HEK293 (cell line): ENCODE data around the gene CATSPERE.

Source experiments
- REPIN1 ChIP-seq: fragments of 450-650 bp; formaldehyde crosslinking; IDR thresholded peaks from 2 replicates; pipeline ENCODE4 v1.5.1; 2017; ENCODE audit warnings: missing biosample characterization, missing genetic modification characterization, low read depth
- ZBTB48 ChIP-seq: fragments of 450-650 bp; formaldehyde crosslinking; IDR thresholded peaks from 2 replicates; pipeline ENCODE4 v1.5.1; 2016; ENCODE audit warnings: missing biosample characterization, missing genetic modification characterization
- ZNF335 ChIP-seq: fragments of 450-650 bp; formaldehyde crosslinking; conservative IDR thresholded peaks from 2 replicates; pipeline ENCODE4 v1.5.1; 2016; ENCODE audit warnings: missing biosample characterization, missing genetic modification characterization
- ZNF548 ChIP-seq: fragments of 450-650 bp; formaldehyde crosslinking; IDR thresholded peaks from 2 replicates; pipeline ENCODE4 v1.5.1; 2016; ENCODE audit warnings: missing biosample characterization, missing genetic modification characterization
- ZNF561 ChIP-seq: fragments of 450-650 bp; IDR thresholded peaks from 2 replicates; pipeline ENCODE4 v1.5.1; 2018; ENCODE audit warnings: missing biosample characterization, missing genetic modification characterization, borderline replicate concordance
- TF ChIP-seq, protein P1 (sequence below): fragments of 450-650 bp; IDR thresholded peaks from 2 replicates; pipeline ENCODE4 v1.5.1; 2018; ENCODE audit warnings: missing biosample characterization, mild to moderate bottlenecking, missing genetic modification characterization
- TF ChIP-seq, protein P2 (sequence below): fragments of 450-650 bp; formaldehyde crosslinking; IDR thresholded peaks from 2 replicates; pipeline ENCODE4 v1.5.1; 2016; ENCODE audit warnings: missing biosample characterization, missing genetic modification characterization
- TF ChIP-seq, protein P3 (sequence below): fragments of 450-650 bp; formaldehyde crosslinking; IDR thresholded peaks from 2 replicates; pipeline ENCODE4 v1.5.1; 2016; ENCODE audit warnings: missing biosample characterization, missing genetic modification characterization
- TF ChIP-seq, protein P4 (sequence below): fragments of 450-650 bp; formaldehyde crosslinking; IDR thresholded peaks from 2 replicates; pipeline ENCODE4 v1.5.1; 2016; ENCODE audit warnings: missing biosample characterization, missing genetic modification characterization

DNA sequence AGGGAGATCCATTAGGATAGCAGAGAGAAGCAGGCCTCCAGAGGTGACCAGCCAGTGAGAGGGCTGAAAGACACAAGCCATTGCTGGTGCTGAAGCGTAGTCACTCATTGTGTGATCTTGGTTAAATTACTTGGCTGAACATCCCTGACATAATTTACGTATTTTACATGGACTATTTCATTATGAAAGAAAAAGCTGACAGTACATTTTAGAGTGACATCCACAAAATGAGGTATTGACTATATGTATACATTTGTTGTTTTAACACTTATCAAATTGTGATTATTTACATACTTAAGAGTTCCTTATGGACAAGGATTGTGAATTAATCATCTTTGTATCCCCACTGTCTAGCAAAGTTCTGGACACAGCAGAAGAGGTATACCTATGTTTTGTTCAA is 206.7 kb downstream of the CATSPERE start:
- TF ChIP-seq, protein P1, sequence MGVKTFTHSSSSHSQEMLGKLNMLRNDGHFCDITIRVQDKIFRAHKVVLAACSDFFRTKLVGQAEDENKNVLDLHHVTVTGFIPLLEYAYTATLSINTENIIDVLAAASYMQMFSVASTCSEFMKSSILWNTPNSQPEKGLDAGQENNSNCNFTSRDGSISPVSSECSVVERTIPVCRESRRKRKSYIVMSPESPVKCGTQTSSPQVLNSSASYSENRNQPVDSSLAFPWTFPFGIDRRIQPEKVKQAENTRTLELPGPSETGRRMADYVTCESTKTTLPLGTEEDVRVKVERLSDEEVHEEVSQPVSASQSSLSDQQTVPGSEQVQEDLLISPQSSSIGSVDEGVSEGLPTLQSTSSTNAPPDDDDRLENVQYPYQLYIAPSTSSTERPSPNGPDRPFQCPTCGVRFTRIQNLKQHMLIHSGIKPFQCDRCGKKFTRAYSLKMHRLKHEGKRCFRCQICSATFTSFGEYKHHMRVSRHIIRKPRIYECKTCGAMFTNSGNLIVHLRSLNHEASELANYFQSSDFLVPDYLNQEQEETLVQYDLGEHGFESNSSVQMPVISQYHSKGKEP (tag by site-specific recombination): no peak
- TF ChIP-seq, protein P2, sequence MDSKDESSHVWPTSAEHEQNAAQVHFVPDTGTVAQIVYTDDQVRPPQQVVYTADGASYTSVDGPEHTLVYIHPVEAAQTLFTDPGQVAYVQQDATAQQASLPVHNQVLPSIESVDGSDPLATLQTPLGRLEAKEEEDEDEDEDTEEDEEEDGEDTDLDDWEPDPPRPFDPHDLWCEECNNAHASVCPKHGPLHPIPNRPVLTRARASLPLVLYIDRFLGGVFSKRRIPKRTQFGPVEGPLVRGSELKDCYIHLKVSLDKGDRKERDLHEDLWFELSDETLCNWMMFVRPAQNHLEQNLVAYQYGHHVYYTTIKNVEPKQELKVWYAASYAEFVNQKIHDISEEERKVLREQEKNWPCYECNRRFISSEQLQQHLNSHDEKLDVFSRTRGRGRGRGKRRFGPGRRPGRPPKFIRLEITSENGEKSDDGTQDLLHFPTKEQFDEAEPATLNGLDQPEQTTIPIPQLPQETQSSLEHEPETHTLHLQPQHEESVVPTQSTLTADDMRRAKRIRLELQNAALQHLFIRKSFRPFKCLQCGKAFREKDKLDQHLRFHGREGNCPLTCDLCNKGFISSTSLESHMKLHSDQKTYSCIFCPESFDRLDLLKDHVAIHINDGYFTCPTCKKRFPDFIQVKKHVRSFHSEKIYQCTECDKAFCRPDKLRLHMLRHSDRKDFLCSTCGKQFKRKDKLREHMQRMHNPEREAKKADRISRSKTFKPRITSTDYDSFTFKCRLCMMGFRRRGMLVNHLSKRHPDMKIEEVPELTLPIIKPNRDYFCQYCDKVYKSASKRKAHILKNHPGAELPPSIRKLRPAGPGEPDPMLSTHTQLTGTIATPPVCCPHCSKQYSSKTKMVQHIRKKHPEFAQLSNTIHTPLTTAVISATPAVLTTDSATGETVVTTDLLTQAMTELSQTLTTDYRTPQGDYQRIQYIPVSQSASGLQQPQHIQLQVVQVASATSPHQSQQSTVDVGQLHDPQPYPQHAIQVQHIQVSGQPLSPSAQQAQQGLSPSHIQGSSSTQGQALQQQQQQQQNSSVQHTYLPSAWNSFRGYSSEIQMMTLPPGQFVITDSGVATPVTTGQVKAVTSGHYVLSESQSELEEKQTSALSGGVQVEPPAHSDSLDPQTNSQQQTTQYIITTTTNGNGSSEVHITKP (tag by site-specific recombination): no peak
- TF ChIP-seq REPIN1 (tag by site-specific recombination): no peak
- TF ChIP-seq, protein P3, sequence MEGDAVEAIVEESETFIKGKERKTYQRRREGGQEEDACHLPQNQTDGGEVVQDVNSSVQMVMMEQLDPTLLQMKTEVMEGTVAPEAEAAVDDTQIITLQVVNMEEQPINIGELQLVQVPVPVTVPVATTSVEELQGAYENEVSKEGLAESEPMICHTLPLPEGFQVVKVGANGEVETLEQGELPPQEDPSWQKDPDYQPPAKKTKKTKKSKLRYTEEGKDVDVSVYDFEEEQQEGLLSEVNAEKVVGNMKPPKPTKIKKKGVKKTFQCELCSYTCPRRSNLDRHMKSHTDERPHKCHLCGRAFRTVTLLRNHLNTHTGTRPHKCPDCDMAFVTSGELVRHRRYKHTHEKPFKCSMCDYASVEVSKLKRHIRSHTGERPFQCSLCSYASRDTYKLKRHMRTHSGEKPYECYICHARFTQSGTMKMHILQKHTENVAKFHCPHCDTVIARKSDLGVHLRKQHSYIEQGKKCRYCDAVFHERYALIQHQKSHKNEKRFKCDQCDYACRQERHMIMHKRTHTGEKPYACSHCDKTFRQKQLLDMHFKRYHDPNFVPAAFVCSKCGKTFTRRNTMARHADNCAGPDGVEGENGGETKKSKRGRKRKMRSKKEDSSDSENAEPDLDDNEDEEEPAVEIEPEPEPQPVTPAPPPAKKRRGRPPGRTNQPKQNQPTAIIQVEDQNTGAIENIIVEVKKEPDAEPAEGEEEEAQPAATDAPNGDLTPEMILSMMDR (tag by site-specific recombination): no peak
- no peak for TF ChIP-seq ZNF548 (tag by site-specific recombination)
- no peak for TF ChIP-seq ZBTB48 (tag by site-specific recombination)
- no peak for TF ChIP-seq ZNF561
- TF ChIP-seq ZNF335 (tag by site-specific recombination): no peak
- TF ChIP-seq, protein P4, sequence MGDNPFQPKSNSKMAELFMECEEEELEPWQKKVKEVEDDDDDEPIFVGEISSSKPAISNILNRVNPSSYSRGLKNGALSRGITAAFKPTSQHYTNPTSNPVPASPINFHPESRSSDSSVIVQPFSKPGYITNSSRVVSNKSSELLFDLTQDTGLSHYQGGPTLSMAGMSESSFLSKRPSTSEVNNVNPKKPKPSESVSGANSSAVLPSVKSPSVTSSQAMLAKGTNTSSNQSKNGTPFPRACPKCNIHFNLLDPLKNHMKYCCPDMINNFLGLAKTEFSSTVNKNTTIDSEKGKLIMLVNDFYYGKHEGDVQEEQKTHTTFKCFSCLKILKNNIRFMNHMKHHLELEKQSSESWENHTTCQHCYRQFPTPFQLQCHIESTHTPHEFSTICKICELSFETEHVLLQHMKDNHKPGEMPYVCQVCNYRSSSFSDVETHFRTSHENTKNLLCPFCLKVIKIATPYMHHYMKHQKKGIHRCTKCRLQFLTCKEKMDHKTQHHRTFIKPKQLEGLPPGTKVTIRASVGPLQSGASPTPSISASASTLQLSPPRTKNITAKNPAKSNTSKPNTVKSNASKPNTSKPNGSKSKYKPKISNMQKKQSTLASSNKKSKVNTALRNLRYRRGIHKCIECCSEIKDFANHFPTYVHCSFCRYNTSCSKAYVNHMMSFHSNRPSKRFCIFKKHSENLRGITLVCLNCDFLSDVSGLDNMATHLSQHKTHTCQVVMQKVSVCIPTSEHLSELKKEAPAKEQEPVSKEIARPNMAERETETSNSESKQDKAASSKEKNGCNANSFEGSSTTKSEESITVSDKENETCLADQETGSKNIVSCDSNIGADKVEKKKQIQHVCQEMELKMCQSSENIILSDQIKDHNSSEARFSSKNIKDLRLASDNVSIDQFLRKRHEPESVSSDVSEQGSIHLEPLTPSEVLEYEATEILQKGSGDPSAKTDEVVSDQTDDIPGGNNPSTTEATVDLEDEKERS: no peak
